WTC11 (cell line): Measurements from ENCODE around the gene IMMT. TPM values are rescaled to one million over a fixed set of nuclear protein-coding genes. Genes with fewer than 3 reads are reported as not detected.

ENCODE experiments used
- ATAC-seq: fragments of 200-7000 bp; cut with Tn5 transposase; 2 replicates; pipeline ENCODE4 v1.10.0; 2021; ENCODE audit warnings: mild to moderate bottlenecking, moderate library complexity
- CTCF ChIA-PET: fragments of 300-600 bp; sonication (Branson Sonifier 250); formaldehyde crosslinking; loops from one replicate; lab custom pipeline; 2021; ENCODE audit warnings: antibody characterized with exemption; lab: Charles Lee
- POLR2A ChIA-PET: fragments of 350-600 bp; sonication (Branson Sonifier 250); formaldehyde crosslinking; loops from one replicate; lab custom pipeline; 2021; ENCODE audit warnings: antibody characterized with exemption; lab: Charles Lee
- DNase-seq: peaks from one replicate; pipeline ENCODE4 v3.0.0; 2021; ENCODE audit warnings: low spot score
- H3K27ac Mint-ChIP-seq: 2 replicates; pipeline ENCODE4 v1.8.0; 2021; ENCODE audit warnings: mixed read lengths
- H3K27me3 Mint-ChIP-seq: 2 replicates; pipeline ENCODE4 v1.8.0; 2021; ENCODE audit warnings: low read depth, mild to moderate bottlenecking, moderate library complexity, mixed read lengths
- H3K36me3 Mint-ChIP-seq: 2 replicates; pipeline ENCODE4 v1.8.0; 2021; ENCODE audit warnings: mixed read lengths
- H3K4me1 Mint-ChIP-seq: 2 replicates; pipeline ENCODE4 v1.8.0; 2022; ENCODE audit warnings: mixed read lengths
- H3K4me3 Mint-ChIP-seq: 2 replicates; pipeline ENCODE4 v1.8.0; 2021; ENCODE audit warnings: mild to moderate bottlenecking, moderate library complexity, mixed read lengths
- H3K9me3 Mint-ChIP-seq: 2 replicates; pipeline ENCODE4 v1.8.0; 2021; ENCODE audit warnings: mixed read lengths
- ATF3 ChIP-seq: sonication (generic); formaldehyde crosslinking; conservative IDR thresholded peaks from 2 replicates; pipeline ENCODE4 v1.8.1; 2022; ENCODE audit warnings: mild to moderate bottlenecking, missing genetic modification reagents
- E2F1 ChIP-seq: sonication (generic); formaldehyde crosslinking; IDR thresholded peaks from 2 replicates; pipeline ENCODE4 v1.8.0; 2022; ENCODE audit warnings: mild to moderate bottlenecking, missing genetic modification reagents
- E2F4 ChIP-seq: sonication (generic); formaldehyde crosslinking; IDR thresholded peaks from 2 replicates; pipeline ENCODE4 v1.8.1; 2022; ENCODE audit warnings: low read depth, mild to moderate bottlenecking, moderate library complexity, missing genetic modification reagents, borderline replicate concordance
- ELF4 ChIP-seq: sonication (generic); formaldehyde crosslinking; IDR thresholded peaks from 2 replicates; pipeline ENCODE4 v1.8.1; 2022; ENCODE audit warnings: low read depth, mild to moderate bottlenecking, moderate library complexity, missing genetic modification reagents
- EMX1 ChIP-seq: fragments of 250-450 bp; sonication (Bioruptor Pico); IDR thresholded peaks from 2 replicates; pipeline ENCODE4 v1.8.0; 2021; ENCODE audit warnings: mild to moderate bottlenecking
- FOXK1 ChIP-seq: sonication (generic); formaldehyde crosslinking; IDR thresholded peaks from 2 replicates; pipeline ENCODE4 v1.8.0; 2022; ENCODE audit warnings: mild to moderate bottlenecking, moderate library complexity, missing genetic modification reagents
- FOXP4 ChIP-seq: sonication (generic); formaldehyde crosslinking; IDR thresholded peaks from 2 replicates; pipeline ENCODE4 v1.8.0; 2022; ENCODE audit warnings: mild to moderate bottlenecking, missing genetic modification reagents
- MLX ChIP-seq: sonication (generic); formaldehyde crosslinking; IDR thresholded peaks from 2 replicates; pipeline ENCODE4 v1.8.1; 2023; ENCODE audit warnings: mild to moderate bottlenecking, missing genetic modification reagents, moderate library complexity
- RORB ChIP-seq: fragments of 250-450 bp; sonication (Bioruptor Pico); IDR thresholded peaks from 2 replicates; pipeline ENCODE4 v1.9.0; 2021; ENCODE audit warnings: mild to moderate bottlenecking
- SMAD3 ChIP-seq: sonication (generic); formaldehyde crosslinking; IDR thresholded peaks from 2 replicates; pipeline ENCODE4 v1.8.0; 2022; ENCODE audit warnings: missing genetic modification reagents, mild to moderate bottlenecking, borderline replicate concordance
- SMAD4 ChIP-seq: sonication (generic); formaldehyde crosslinking; IDR thresholded peaks from 2 replicates; pipeline ENCODE4 v1.8.0; 2022; ENCODE audit warnings: mild to moderate bottlenecking, missing genetic modification reagents
- STAT6 ChIP-seq: sonication (generic); formaldehyde crosslinking; conservative IDR thresholded peaks from 2 replicates; pipeline ENCODE4 v1.8.1; 2023; ENCODE audit warnings: mild to moderate bottlenecking, low read depth, missing genetic modification reagents, moderate library complexity
- USF2 ChIP-seq: sonication (generic); formaldehyde crosslinking; IDR thresholded peaks from 2 replicates; pipeline ENCODE4 v1.8.1; 2023; ENCODE audit warnings: mild to moderate bottlenecking, missing genetic modification reagents, moderate library complexity
- ZNF219 ChIP-seq: sonication (generic); formaldehyde crosslinking; IDR thresholded peaks from 2 replicates; pipeline ENCODE4 v1.8.0; 2023; ENCODE audit warnings: missing genetic modification reagents, mild to moderate bottlenecking, borderline replicate concordance
- ZNF232 ChIP-seq: sonication (generic); formaldehyde crosslinking; IDR thresholded peaks from 2 replicates; pipeline ENCODE4 v1.8.0; 2022; ENCODE audit warnings: mild to moderate bottlenecking, missing genetic modification reagents
- ZNF263 ChIP-seq: sonication (generic); formaldehyde crosslinking; IDR thresholded peaks from 2 replicates; pipeline ENCODE4 v1.8.1; 2022; ENCODE audit warnings: low read depth, mild to moderate bottlenecking, moderate library complexity, missing genetic modification reagents
- ZNF317 ChIP-seq: sonication (generic); formaldehyde crosslinking; IDR thresholded peaks from 2 replicates; pipeline ENCODE4 v1.8.1; 2023; ENCODE audit warnings: low read depth, mild to moderate bottlenecking, moderate library complexity, missing genetic modification reagents, borderline replicate concordance
- ZNF423 ChIP-seq: fragments of 250-450 bp; sonication (Bioruptor Pico); IDR thresholded peaks from 2 replicates; pipeline ENCODE4 v2.1.2; 2022; ENCODE audit warnings: mild to moderate bottlenecking, moderate library complexity
- ZNF532 ChIP-seq: fragments of 250-450 bp; sonication (Bioruptor Pico); IDR thresholded peaks from 2 replicates; pipeline ENCODE4 v1.9.0; 2021; ENCODE audit warnings: mild to moderate bottlenecking, borderline replicate concordance
- ZNF671 ChIP-seq: fragments of 250-450 bp; sonication (Bioruptor Pico); IDR thresholded peaks from 2 replicates; pipeline ENCODE4 v1.8.0; 2021; ENCODE audit warnings: mild to moderate bottlenecking
- total RNA-seq: library from RNA; stranded (reverse); gene quantifications from 3 replicates; pipeline ENCODE4 v1.2.3, GENCODE V29; 2021

Gene IMMT
- total RNA-seq, 1 experiment from 2014 or later = 102 TPM

GRCh38 chr2:86097114-86097896 is 98.0 kb downstream of the IMMT start:
- no peaks in the 10 kb centered on the region for H3K4me1 Mint-ChIP-seq
- DNase-seq = no peak
- no peak overlapping the region for H3K27ac Mint-ChIP-seq
- TF ChIP-seq ZNF219 (CRISPR knock-in tag) = no peak
- TF ChIP-seq SMAD4 (CRISPR knock-in tag) = no peak
- TF ChIP-seq, all 79 proteins: peak for 0
- CTCF ChIA-PET = interaction anchor here (1.1 kb wide), 1 partner anchor 9 kb away, joined by 7 read pairs; no protein-coding TSS in a partner anchor
- Mint-ChIP-seq H3K27me3 (no peaks in the 10 kb centered on the region), H3K9me3 (no peaks in the 10 kb centered on the region), H3K4me3 (no peak overlapping the region), H3K36me3 (peaks cover 50% of the 10 kb centered on the region)
- ATAC-seq = no peak
- POLR2A ChIA-PET = no interaction called here

- Mint-ChIP-seq H3K9me3 (no peaks in the 10 kb centered on the region), H3K27ac (no peak overlapping the region), H3K27me3 (no peaks in the 10 kb centered on the region), H3K4me3 (no peak overlapping the region), H3K36me3 (peaks cover 55% of the 10 kb centered on the region), H3K4me1 (no peaks in the 10 kb centered on the region)
- ATAC-seq (no peak), DNase-seq (no peak)
- ChIA-PET CTCF (no interaction called here), POLR2A (no interaction called here)
- no peak for TF ChIP-seq ATF3 (CRISPR knock-in tag)
- TF ChIP-seq E2F4 (CRISPR knock-in tag) = no peak
- TF ChIP-seq SMAD3 (CRISPR knock-in tag) = no peak
- TF ChIP-seq MLX (CRISPR knock-in tag) = no peak
- no peak for TF ChIP-seq ELF4
- TF ChIP-seq ZNF671 (CRISPR knock-in tag) = no peak
- TF ChIP-seq ZNF532 (CRISPR knock-in tag) = no peak
- TF ChIP-seq ZNF423 (CRISPR knock-in tag) = no peak
- TF ChIP-seq FOXP4 = no peak
- TF ChIP-seq EMX1 = no peak
- TF ChIP-seq ZNF232 (CRISPR knock-in tag) = no peak
- TF ChIP-seq E2F1 = no peak
- TF ChIP-seq STAT6 (CRISPR knock-in tag) = no peak
- TF ChIP-seq ZNF263 = no peak
- TF ChIP-seq FOXK1 = no peak
- TF ChIP-seq RORB (CRISPR knock-in tag) = no peak
- TF ChIP-seq USF2 = no peak
- TF ChIP-seq ZNF317 = no peak
Measured at GRCh38 chr2:86094229-86094628, 101.0 kb downstream of the IMMT start.
